ENCODE data around the gene HEXA.

HEXA gene

DNA sequence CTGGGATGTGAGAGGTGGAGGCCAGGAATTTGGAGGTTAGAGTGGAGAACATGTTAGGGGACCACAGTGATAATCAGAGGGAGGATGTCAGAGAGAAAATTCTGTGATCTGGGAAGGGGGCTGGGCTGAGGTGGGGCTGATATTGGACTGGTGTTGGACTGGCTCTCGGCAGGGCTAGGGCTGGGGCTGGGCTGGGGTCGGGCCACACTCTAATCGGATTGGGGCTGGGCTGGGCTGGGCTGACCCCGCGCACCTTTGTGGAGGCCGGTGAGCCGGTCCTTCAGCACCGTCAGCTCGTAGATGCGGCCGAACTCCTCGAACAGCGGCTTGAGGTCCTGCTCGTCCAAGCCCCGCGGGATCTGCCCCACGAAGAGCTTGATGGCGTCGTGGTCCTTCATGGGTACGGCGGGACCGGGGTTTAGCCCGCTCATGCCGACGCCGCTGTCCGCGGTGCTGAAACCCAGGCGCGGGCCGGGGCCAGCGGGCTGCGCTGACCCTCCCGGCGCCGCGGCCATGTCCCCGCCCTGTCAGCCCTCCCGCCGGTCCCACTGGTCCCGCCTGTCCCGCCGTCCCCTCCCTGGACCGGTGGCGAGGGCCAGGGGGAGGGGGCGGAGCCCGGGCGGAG, 56.3 kb downstream of the HEXA start:
- DNase-seq, result peak; percentile 64

GRCh38 chr15:72318408-72318942, 57.3 kb downstream of the HEXA start:
- DNase-seq, result no peak
- no peak for ATAC-seq

More for the DNA sequence above, 56.3 kb downstream of the HEXA start:
- ATAC-seq, result peak; percentile 34

DNA sequence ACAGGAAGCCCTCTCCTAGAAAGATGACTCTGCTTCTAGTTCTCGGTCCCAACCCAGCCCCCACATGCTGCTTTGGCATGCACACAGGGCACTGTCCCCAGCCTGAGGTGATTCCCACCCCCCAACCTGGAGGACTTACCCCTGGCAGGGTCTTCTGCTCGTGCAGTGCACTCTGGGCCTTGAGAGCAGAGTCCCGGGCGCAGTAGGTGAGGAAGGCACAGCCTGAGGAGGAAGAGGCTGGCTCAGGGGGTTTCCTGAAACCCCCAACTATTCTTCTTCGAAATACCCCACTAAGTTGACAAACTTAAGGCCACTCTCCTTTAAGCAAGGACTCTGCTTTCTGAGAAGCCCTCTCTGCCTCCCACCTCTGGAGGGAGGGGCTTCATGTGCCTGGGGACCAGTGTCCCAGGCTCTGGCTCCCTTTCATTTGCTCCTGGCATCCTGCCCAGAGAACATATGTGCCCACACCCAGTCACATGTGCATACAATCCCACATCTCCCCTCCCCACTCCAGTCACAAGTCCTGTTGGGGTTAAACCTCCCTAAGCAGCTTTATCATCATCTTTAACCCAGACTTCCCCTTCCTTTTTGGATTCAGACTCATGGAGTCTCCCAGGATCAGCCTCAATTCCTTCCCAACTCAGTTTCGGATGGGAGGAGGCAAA, 60.0 kb downstream of the HEXA start:
- ATAC-seq, result no peak
- DNase-seq, result no peak

- DNase-seq (no peak), ATAC-seq (no peak)
Measured at GRCh38 chr15:72313881-72314280, 61.9 kb downstream of the HEXA start.

GRCh38 chr15:72313448-72313840, 62.4 kb downstream of the HEXA start:
- ATAC-seq (no peak), DNase-seq (no peak)

DNA sequence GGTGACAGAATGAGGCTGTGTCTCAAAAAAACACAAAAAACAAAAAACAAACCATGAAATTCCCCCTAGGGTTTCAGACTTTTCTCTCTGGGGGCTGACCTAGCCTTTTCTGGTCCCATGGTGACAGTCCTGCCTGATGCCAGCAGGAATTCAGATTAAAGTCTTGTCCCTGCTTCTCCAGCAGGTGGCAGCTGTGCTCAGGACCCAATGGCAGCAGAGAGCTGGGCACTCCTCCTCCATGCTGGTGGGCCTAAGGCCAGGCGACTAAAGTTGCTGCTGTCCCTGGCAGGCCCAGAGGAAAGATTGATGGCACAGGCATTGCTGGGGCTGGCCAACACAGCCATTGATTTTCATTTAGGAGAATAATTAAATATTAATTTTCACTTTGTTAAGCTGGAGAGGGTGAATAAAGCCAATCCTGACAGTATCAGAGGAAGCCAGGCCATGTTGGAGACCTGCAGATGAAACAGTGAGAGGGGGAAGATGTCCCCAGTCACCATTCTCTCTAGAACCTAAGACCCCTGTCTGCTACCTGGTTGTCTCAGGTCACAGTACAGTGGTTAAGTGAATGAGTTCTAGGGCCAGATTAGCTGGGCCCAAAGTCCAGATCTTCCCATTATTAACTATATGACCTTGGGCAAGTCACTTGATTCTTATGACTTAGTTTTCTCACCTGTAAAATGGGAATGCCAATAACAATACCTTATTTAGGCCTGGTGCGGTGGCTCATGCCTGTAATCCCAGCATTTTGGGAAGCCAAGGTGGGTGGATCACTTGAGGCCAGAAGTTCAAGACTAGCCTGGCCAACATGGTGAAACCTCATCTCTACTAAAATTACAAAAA, 63.0 kb downstream of the HEXA start:
- ATAC-seq (peak; percentile 85), DNase-seq (peak; percentile 69)

DNA sequence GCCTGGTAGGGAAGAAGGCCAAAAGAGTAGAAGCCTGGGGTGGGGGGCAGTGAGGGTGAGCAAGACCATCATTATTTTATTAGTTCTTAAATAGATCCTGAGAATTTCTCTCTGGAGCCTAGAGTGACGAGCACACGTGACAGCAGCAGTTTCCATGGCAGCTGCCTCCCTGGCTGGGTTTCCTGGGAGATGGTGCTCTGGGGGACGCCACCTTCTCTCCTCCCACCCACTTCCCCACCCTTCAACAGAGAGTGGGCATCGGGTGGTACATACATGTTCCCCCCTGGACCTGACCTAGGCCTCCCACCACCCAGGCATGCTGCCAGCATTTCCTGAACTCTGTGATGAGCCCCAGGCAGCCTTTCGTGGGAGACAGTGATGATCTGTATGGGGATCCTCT, 68.8 kb downstream of the HEXA start:
- ATAC-seq, result no peak
- no peak for DNase-seq

- peak; percentile 55 for ATAC-seq
- DNase-seq, result peak; percentile 27
Measured at GRCh38 chr15:72306211-72306785, 69.5 kb downstream of the HEXA start.

DNA sequence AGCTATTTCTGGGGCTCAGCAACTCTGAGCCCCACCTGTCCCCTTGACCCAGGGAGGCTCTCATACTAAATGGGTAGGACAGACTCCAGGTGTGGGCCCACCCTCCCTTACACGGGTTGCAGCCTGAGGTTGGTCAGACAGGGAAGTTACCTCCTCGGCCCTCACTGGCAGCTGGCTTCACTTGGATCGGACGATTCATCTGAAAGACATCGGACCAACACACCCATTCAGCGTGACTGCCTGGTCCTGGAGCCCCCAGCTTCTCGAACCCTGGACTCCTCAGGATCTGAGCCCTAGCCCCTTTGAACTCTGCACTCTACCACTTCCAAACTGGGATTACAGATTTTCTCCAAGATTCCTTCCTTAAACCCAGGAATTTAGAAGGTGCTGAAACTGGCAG, 71.2 kb downstream of the HEXA start:
- ATAC-seq (no peak), DNase-seq (no peak)

- no peak for DNase-seq
- no peak for ATAC-seq
Measured at GRCh38 chr15:72302955-72303354, 72.9 kb downstream of the HEXA start.

Data from stimulated activated naive CD8-positive, alpha-beta T cell treated with anti-CD3 and anti-CD28 coated beads, Interleukin-15, Interleukin-2, amounts not matched to agents 100 U/mL and 50 U/mL, for 24 hours (primary cell).